NCI-H345 (cell line): ENCODE measurements around the gene WDR75.
A peak's percentile ranks its signal among the peaks of the same experiment; 100 is the strongest.
"Not testable (repeated sequence)": the region's sequence is repeated elsewhere in the genome, so short reads cannot be mapped to it uniquely, and the experiment has no call there.

Source experiments
- DNase-seq: peaks from one replicate; lab custom pipeline; 2025; lab: John Stamatoyannopoulos, UW

Gene WDR75

GRCh38 chr2:189441709-189442074 is 418 bp downstream of the WDR75 start:
- no peak for DNase-seq

GRCh38 chr2:189442468-189442867 is 1.2 kb downstream of the WDR75 start:
- peak; percentile 19 for DNase-seq

GRCh38 chr2:189444322-189444721 is 3.0 kb downstream of the WDR75 start:
- no peak for DNase-seq

- DNase-seq = no peak
These were observed 5.5 kb downstream of the WDR75 start for GRCh38 chr2:189446780-189447179.

- no peak for DNase-seq
These were observed 12.7 kb downstream of the WDR75 start for GRCh38 chr2:189454009-189454408.

GRCh38 chr2:189465076-189465475 is 23.8 kb downstream of the WDR75 start:
- no peak for DNase-seq

GRCh38 chr2:189465478-189465877 is 24.2 kb downstream of the WDR75 start:
- no peak for DNase-seq

GRCh38 chr2:189466046-189466445 is 24.8 kb downstream of the WDR75 start:
- no peak for DNase-seq

GRCh38 chr2:189466656-189467055 is 25.4 kb downstream of the WDR75 start:
- DNase-seq = no peak

GRCh38 chr2:189467160-189467559 is 25.9 kb downstream of the WDR75 start:
- no peak for DNase-seq

GRCh38 chr2:189467593-189467992 is 26.3 kb downstream of the WDR75 start:
- DNase-seq = no peak

GRCh38 chr2:189474526-189474925 is 33.3 kb downstream of the WDR75 start:
- no peak for DNase-seq

- no peak for DNase-seq
These were observed 36.5 kb downstream of the WDR75 start for GRCh38 chr2:189477756-189478155.

- DNase-seq = not testable (repeated sequence)
These were observed 37.0 kb downstream of the WDR75 start for GRCh38 chr2:189478289-189478688.

GRCh38 chr2:189481071-189481470 is 39.8 kb downstream of the WDR75 start:
- no peak for DNase-seq

- no peak for DNase-seq
These were observed 42.3 kb downstream of the WDR75 start for GRCh38 chr2:189483571-189483970.

- no peak for DNase-seq
These were observed 42.9 kb downstream of the WDR75 start for GRCh38 chr2:189483980-189484740.

- DNase-seq = no peak
These were observed 43.9 kb downstream of the WDR75 start for GRCh38 chr2:189485146-189485545.

GRCh38 chr2:189486237-189486770 is 45.0 kb downstream of the WDR75 start:
- no peak for DNase-seq

- DNase-seq = no peak
These were observed 46.2 kb downstream of the WDR75 start for GRCh38 chr2:189487283-189488007.

GRCh38 chr2:189488008-189488310 is 46.7 kb downstream of the WDR75 start:
- DNase-seq = no peak

GRCh38 chr2:189492451-189492850 is 51.2 kb downstream of the WDR75 start:
- no peak for DNase-seq

GRCh38 chr2:189498205-189498604 is 56.9 kb downstream of the WDR75 start:
- no peak for DNase-seq

GRCh38 chr2:189499137-189499536 is 57.9 kb downstream of the WDR75 start:
- no peak for DNase-seq
